H1 (cell line): ENCODE results near the gene COL19A1.

Experiments used
- EP300 ChIP-seq, 2 experiments: IDR thresholded peaks; 1 replicate in 1 of 2; 2 replicates in 1 of 2; pipeline ENCODE4 v1.6.1; 2011 to 2012; ENCODE audit warnings: low read depth in 2 of 2, low read length in 2 of 2, mild to moderate bottlenecking in 2 of 2, borderline replicate concordance in 1 of 2, inconsistent platforms in 1 of 2, moderate library complexity in 1 of 2
- EZH2 ChIP-seq: fragments of 200-600 bp; sonication (generic); IDR thresholded peaks from 2 replicates; pipeline ENCODE4 v1.7.1; 2012; ENCODE audit warnings: low read depth, mild to moderate bottlenecking, moderate library complexity, low read length, inconsistent platforms; ENCODE audit not compliant: severe bottlenecking
- HDAC2 ChIP-seq, 2 experiments: fragments of 300-600 bp in 1 of 2; sonication (generic) in 1 of 2; IDR thresholded peaks; 2 replicates each; pipeline ENCODE4 v1.6.1; 2011 to 2012; ENCODE audit warnings: low read depth in 2 of 2, low read length in 2 of 2, mild to moderate bottlenecking in 2 of 2, moderate library complexity in 2 of 2, borderline replicate concordance in 1 of 2, inconsistent platforms in 1 of 2
- PHF8 ChIP-seq: fragments of 200-600 bp; sonication (generic); conservative IDR thresholded peaks from 2 replicates; pipeline ENCODE4 v1.7.1; 2012; ENCODE audit warnings: low read depth, mild to moderate bottlenecking, inconsistent platforms, low read length, moderate library complexity
- POLR2A ChIP-seq, 2 experiments: IDR thresholded peaks; 1 replicate in 1 of 2; 2 replicates in 1 of 2; pipeline ENCODE4 v1.6.1; 2011; ENCODE audit warnings: low read depth in 2 of 2, low read length in 2 of 2, mild to moderate bottlenecking in 2 of 2; ENCODE audit errors: control extremely low read depth in 1 of 2
- POLR2AphosphoS5 ChIP-seq: IDR thresholded peaks from 2 replicates; pipeline ENCODE4 v1.6.1; 2011; ENCODE audit warnings: low read depth, low read length
- RAD21 ChIP-seq, 2 experiments: IDR thresholded peaks in 1 of 2; conservative IDR thresholded peaks in 1 of 2; 2 replicates each; pipeline ENCODE4 v1.6.1; 2011; ENCODE audit warnings: low read depth in 2 of 2, low read length in 2 of 2, improper control_type of control experiment in 1 of 2, inconsistent platforms in 1 of 2, mild to moderate bottlenecking in 1 of 2, moderate library complexity in 1 of 2
- SIX5 ChIP-seq: IDR thresholded peaks from 2 replicates; pipeline ENCODE4 v1.6.1; 2011; ENCODE audit warnings: mild to moderate bottlenecking, low read depth, low read length
- TF ChIP-seq, protein P1 (sequence below), 3 experiments: IDR thresholded peaks; 1 replicate in 2 of 3; 2 replicates in 1 of 3; pipeline versions ENCODE4 v1.5.1 to v1.6.1; 2011; ENCODE audit warnings: low read length in 3 of 3, mild to moderate bottlenecking in 3 of 3, inconsistent platforms in 2 of 3, low read depth in 1 of 3, moderate library complexity in 1 of 3; ENCODE audit not compliant: insufficient read depth in 1 of 3; ENCODE audit errors: control extremely low read depth in 1 of 3
- TF ChIP-seq, protein P2 (sequence below): IDR thresholded peaks from 2 replicates; pipeline ENCODE4 v1.6.1; 2012; ENCODE audit warnings: low read length, inconsistent platforms

DNA sequence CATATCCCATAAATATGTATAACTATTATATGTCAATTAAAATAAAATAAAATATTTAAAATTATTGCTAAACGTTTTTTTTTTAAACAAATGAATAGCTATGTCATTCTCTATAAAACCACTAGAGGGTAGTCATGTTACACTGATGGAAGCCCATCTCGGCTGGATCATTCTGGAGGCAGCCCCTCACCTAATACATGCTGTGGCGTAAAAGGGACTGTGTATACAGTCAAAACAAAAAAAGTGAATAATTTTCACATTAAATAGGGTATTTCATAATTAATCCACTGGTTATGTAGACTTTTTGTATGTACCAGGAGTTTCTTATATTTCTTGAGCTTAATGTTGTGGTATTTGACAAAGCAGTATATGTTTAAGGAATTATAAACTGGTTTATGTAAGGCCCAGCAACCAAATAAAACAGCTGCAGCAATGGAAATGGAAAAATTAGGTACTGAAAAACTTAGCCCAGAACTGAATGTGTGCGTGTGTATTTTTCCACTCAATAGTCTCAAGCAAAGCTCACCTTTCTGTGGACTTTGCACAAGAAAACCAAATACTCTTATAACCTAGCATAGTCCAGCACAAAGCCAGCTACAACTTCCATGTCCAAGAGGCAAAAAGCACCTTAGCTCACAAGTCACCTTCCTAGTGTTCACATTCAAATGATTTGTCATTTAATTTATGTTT is 354.8 kb downstream of the COL19A1 start:
- no peak for TF ChIP-seq PHF8
- TF ChIP-seq, protein P1, sequence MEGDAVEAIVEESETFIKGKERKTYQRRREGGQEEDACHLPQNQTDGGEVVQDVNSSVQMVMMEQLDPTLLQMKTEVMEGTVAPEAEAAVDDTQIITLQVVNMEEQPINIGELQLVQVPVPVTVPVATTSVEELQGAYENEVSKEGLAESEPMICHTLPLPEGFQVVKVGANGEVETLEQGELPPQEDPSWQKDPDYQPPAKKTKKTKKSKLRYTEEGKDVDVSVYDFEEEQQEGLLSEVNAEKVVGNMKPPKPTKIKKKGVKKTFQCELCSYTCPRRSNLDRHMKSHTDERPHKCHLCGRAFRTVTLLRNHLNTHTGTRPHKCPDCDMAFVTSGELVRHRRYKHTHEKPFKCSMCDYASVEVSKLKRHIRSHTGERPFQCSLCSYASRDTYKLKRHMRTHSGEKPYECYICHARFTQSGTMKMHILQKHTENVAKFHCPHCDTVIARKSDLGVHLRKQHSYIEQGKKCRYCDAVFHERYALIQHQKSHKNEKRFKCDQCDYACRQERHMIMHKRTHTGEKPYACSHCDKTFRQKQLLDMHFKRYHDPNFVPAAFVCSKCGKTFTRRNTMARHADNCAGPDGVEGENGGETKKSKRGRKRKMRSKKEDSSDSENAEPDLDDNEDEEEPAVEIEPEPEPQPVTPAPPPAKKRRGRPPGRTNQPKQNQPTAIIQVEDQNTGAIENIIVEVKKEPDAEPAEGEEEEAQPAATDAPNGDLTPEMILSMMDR (IDR thresholded peaks at IDR 0.05; ENCODE audit: control extremely low read depth in 1 of 3, insufficient read depth in 1 of 3, low read depth in 1 of 3, low read length in 3 of 3), result peak in 2 of 3 experiments; percentile 31 to 69; a peak in 3 of 4 replicates
- no peak for TF ChIP-seq HDAC2 (IDR thresholded peaks at IDR 0.05; ENCODE audit: borderline replicate concordance in 1 of 2, low read depth in 2 of 2, low read length in 2 of 2)
- no peak for TF ChIP-seq EZH2
- TF ChIP-seq RAD21 (IDR thresholded peaks at IDR 0.05 in 1 of 2, conservative IDR thresholded peaks at IDR 0.05 in 1 of 2; ENCODE audit: low read depth in 2 of 2, low read length in 2 of 2), result peak; percentile 87 to 88
- TF ChIP-seq, protein P2, sequence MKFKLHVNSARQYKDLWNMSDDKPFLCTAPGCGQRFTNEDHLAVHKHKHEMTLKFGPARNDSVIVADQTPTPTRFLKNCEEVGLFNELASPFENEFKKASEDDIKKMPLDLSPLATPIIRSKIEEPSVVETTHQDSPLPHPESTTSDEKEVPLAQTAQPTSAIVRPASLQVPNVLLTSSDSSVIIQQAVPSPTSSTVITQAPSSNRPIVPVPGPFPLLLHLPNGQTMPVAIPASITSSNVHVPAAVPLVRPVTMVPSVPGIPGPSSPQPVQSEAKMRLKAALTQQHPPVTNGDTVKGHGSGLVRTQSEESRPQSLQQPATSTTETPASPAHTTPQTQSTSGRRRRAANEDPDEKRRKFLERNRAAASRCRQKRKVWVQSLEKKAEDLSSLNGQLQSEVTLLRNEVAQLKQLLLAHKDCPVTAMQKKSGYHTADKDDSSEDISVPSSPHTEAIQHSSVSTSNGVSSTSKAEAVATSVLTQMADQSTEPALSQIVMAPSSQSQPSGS, result no peak
- TF ChIP-seq SIX5, result no peak
- no peak for TF ChIP-seq POLR2AphosphoS5
- no peak for TF ChIP-seq POLR2A (IDR thresholded peaks at IDR 0.05; ENCODE audit: control extremely low read depth in 1 of 2, low read depth in 2 of 2, low read length in 2 of 2)
- TF ChIP-seq EP300 (IDR thresholded peaks at IDR 0.05; ENCODE audit: borderline replicate concordance in 1 of 2, low read depth in 2 of 2, low read length in 2 of 2), result no peak
